ENCODE results near the gene SYNPO2.
A peak's percentile ranks its signal among the peaks of the same experiment; 100 is the strongest.

The SYNPO2 gene

DNA sequence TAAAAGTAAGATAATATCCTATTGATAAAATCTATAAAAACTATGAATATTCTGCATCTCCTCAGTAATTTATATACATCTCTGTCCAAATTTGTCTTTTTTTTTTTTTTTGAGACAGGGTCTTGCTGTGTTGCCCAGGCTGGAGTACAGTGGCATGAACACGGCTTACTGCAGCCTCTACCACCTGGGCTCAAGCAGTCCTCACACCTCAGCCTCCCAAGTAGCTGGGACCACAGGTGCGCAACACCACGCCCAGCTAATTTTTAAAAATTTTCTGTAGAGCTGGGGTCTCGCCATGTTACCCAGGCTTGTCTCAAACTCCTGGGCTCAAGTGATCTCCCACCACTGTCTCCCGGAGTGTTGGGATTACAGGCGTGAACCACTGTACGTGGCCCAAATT, 40.4 kb upstream of the SYNPO2 start:
- TF ChIP-seq, protein P1, sequence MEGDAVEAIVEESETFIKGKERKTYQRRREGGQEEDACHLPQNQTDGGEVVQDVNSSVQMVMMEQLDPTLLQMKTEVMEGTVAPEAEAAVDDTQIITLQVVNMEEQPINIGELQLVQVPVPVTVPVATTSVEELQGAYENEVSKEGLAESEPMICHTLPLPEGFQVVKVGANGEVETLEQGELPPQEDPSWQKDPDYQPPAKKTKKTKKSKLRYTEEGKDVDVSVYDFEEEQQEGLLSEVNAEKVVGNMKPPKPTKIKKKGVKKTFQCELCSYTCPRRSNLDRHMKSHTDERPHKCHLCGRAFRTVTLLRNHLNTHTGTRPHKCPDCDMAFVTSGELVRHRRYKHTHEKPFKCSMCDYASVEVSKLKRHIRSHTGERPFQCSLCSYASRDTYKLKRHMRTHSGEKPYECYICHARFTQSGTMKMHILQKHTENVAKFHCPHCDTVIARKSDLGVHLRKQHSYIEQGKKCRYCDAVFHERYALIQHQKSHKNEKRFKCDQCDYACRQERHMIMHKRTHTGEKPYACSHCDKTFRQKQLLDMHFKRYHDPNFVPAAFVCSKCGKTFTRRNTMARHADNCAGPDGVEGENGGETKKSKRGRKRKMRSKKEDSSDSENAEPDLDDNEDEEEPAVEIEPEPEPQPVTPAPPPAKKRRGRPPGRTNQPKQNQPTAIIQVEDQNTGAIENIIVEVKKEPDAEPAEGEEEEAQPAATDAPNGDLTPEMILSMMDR (IDR thresholded peaks at IDR 0.05; ENCODE audit: control insufficient read depth, insufficient read depth, low read depth, low read length, missing control alignments): no peak
- DNase-seq (ENCODE audit: low read depth): no peak
- H3K4me3 ChIP-seq (ENCODE audit: control insufficient read depth, low read depth, low read length): no peak overlapping the region

- TF ChIP-seq, protein P1 (IDR thresholded peaks at IDR 0.05; ENCODE audit: control insufficient read depth, insufficient read depth, low read depth, low read length, missing control alignments): no peak
- DNase-seq (ENCODE audit: low read depth): no peak
- H3K4me3 ChIP-seq (ENCODE audit: control insufficient read depth, low read depth, low read length): no peak overlapping the region
Measured at GRCh38 chr4:118848901-118849300, 39.8 kb upstream of the SYNPO2 start.

DNA sequence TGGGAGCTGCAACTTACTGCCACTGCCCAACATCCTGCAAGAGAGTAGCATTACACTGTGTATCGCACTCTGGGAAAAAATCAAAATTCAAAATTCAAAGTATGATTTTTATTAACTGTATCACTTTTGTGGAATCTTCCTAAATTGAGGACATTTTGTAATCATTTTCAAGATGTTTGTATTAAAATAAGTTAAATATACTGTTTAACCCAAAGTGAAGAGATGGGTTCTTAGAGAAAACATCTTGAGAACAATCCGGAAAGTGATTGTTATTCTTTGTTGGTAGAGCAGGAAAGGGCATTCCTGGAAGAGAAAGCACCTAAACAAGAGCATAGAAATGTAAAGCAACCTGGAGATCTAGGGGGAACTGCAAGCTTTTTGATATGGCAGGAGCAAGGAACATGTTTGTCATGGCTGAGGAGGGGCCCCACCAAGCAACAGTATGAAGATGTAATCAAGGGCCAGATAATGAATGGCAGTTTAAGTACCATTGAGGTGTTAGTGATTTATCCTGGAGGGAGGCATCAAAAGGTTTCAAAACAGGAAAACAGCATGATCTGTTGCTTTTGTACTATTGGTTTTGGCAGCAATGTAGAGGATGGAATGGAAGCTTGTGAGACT, 38.7 kb upstream of the SYNPO2 start:
- DNase-seq (ENCODE audit: low read depth): no peak
- H3K4me3 ChIP-seq (ENCODE audit: control insufficient read depth, low read depth, low read length): peak overlapping the region; percentile 20; the same call in 1 of the 2 replicates

DNA sequence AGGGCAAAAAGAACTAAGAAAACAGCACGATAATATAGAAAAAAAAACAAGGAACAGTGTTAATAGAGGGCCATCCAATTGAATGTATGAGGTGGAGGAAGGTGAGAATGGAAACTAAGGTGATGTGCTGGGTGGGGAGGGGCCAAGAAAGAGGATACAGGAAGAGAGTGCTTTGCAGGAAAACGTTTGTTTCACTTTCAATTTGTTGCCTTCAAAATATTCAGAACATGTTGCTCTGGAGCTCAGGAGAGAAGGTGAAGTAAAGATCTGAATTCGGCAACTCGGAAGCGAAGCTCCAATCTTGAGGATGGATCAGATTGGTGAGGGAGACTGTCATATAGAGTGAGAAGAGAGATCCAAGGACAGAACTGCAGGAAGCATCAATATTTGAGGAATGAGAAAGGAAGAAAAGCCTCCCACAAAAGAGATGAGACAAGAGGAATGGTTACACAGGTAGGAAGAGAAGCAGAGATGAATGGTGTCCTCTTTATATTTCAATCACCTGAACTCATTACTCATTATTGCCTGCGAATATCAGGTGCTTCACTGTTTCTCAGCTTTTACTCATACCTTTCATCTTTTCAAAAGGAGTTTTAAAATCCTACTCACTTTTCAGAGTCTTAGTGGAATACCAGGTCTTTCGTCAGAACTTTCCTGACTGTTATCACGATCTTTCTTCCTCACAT, 38.0 kb upstream of the SYNPO2 start:
- H3K4me3 ChIP-seq (ENCODE audit: control insufficient read depth, low read depth, low read length): peak overlapping the region; percentile 20; the same call in 1 of the 2 replicates
- TF ChIP-seq, protein P1 (IDR thresholded peaks at IDR 0.05; ENCODE audit: control insufficient read depth, insufficient read depth, low read depth, low read length, missing control alignments): no peak
- DNase-seq (ENCODE audit: low read depth): no peak

More for the DNA sequence above, 38.7 kb upstream of the SYNPO2 start:
- TF ChIP-seq, protein P1 (IDR thresholded peaks at IDR 0.05; ENCODE audit: control insufficient read depth, insufficient read depth, low read depth, low read length, missing control alignments): no peak

DNA sequence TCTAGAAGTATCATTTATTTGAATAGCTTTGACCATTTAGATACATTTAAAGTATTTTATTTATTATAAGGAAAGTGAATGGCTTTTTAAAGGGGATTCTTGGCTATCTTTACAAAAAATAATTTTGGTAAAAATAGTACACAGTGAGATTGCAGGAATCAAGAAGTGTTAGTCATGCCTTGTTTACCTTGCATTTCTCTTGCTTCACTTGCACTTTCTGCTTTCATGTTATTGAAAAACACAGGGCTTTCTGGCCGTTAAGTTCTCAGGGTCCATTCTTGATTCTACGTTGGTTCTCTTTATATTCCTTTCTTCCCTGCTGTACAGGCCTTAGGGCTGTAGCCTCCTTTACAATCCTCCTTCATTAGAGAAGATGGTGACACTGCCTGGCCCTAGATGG, 30.9 kb upstream of the SYNPO2 start:
- TF ChIP-seq, protein P1 (IDR thresholded peaks at IDR 0.05; ENCODE audit: control insufficient read depth, insufficient read depth, low read depth, low read length, missing control alignments): no peak
- no peak for DNase-seq (ENCODE audit: low read depth)

GRCh38 chr4:118858779-118859178, 29.9 kb upstream of the SYNPO2 start:
- TF ChIP-seq, protein P1 (IDR thresholded peaks at IDR 0.05; ENCODE audit: control insufficient read depth, insufficient read depth, low read depth, low read length, missing control alignments): no peak
- no peak for DNase-seq (ENCODE audit: low read depth)
- no peak overlapping the region for H3K4me3 ChIP-seq (ENCODE audit: control insufficient read depth, low read depth, low read length)

More for the DNA sequence above, 30.9 kb upstream of the SYNPO2 start:
- no peak overlapping the region for H3K4me3 ChIP-seq (ENCODE audit: control insufficient read depth, low read depth, low read length)

Data from AG09309 (cell line).